ENCODE measurements around the gene KIF5A.
"Not testable (repeated sequence)": the region's sequence is repeated elsewhere in the genome, so short reads cannot be mapped to it uniquely, and the experiment has no call there.

The KIF5A gene

DNA sequence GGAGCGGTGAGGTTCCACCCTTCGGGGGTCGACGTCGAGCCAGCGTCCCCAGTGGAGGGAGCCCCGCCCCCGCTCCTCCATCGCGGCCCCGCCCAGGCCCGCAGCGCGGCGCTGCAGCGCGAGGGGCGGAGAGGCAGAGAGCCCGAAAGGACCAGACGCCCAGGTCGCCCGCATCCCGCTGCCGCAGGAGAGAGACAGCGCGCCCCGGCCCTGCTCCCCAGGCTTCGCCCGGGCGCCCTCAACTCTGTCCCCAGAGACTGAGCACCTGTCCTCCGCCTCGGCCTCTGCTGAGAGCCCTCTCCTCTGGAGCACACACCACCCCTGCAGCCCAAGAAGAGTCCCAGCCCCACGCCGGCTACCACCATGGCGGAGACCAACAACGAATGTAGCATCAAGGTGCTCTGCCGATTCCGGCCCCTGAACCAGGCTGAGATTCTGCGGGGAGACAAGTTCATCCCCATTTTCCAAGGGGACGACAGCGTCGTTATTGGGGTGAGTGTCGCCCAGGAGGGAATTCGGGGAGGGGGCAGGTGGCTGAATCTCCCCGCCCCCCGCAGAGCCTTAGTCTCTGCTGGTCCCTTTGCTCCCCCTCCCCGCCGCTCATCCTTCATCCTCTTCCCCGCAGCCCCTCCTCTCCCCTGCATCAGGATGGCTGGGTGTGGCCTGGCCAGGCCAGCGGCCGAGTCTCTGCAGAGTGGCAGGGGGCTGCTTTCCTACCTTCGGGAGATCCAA lies at the start of gene KIF5A:
Gene KIF5A (plus strand): TSS at position 136 of the 732 bp plus-strand sequence. CDS start 228 bp downstream, at position 364.
- DNase-seq: peak; percentile 41

DNA sequence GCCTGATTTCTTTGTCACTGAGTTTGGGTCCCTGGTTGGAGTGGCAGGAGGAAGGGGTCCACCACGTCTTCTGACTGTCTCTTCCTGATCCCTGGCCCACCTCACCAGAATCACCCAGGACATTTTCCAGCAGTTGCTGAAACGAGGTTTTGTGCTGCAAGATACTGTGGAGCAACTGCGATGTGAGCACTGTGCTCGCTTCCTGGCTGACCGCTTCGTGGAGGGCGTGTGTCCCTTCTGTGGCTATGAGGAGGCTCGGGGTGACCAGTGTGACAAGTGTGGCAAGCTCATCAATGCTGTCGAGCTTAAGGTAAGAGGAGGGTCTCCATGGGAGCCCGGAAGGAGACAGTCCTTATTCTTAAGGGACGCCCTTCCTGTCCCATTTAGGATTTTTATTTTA lies 49.6 kb upstream of the KIF5A start:
- no peak for DNase-seq

DNA sequence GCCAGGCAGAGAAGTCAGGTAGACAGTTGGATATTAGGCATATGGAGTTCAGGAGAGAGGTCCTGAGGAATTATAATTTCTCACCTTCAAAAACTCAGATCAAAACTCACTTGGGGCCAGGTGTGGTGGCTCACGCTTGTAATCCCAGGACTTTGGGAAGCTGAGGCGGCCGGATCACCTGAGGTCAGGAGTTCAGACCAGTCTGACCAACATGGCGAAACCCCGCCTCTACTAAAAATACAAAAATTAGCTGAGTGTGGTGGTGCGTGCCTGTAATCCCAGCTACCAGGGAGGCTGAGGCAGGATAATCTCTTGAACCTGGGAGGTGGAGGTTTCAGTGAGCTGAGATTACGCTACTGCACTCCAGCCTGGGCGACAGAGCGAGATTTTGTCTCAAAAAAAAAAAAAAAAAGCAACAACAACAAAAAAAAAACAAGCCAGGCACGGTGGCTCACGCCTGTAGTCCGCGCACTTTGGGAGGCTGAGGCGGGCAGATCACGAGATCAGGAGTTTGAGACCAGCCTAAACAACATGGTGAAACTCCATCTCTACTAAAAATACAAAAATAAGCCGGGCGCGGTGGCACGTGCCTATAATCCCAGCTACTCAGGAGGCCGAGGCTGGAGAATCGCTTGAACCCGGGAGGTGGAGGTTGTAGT lies 47.4 kb upstream of the KIF5A start:
- DNase-seq: not testable (repeated sequence)

DNA sequence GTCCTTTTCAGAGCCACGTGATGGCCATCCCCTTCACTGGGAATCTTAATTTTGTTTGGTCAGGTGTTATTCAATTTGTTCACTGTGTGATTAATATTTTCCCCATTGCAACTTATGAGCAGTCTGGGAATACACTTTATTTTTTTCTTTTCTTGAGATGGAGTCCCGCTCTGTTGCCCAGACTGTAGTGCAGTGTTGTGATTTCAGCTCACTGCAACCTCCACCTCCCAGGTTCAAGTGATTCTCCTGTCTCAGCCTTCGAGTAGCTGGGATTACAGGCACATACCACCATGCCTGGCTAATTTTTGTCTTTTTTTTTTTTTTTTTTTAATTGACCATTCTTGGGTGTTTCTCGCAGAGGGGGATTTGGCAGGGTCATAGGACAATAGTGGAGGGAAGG lies 43.3 kb upstream of the KIF5A start:
- not testable (repeated sequence) for DNase-seq

DNA sequence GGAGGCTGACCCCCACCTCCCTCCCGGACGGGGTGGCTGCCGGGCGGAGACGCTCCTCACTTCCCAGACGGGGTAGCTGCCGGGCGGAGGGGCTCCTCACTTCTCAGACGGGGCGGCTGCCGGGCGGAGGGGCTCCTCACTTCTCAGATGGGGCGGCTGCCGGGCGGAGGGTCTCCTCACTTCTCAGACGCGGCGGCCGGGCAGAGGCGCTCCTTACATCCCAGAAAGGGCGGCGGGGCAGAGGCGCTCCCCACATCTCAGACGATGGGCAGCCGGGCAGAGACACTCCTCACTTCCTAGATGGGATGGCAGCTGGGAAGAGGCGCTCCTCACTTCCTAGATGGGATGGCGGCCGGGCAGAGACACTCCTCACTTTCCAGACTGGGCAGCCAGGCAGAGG lies 42.0 kb upstream of the KIF5A start:
- DNase-seq: not testable (repeated sequence)

DNA sequence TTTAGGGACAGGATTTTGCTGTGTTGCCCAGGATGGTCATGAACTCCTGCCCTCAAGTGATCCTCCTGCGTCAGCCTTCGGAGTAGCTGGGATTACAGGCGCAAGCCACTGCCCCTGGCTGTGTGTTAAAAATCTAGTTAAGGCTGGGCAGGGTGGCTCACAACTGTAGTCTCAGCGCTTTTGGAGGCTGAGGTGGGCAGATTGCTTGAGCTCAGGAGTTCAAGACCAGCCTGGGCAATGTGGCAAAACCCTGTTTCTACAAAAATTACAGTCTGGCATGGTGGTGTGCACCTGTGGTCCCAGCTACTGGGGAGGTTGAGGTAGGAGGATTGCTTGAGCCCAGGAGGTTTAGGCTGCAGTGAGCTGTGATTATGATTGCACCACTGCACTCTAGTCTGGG lies 38.7 kb upstream of the KIF5A start:
- no peak for DNase-seq

DNA sequence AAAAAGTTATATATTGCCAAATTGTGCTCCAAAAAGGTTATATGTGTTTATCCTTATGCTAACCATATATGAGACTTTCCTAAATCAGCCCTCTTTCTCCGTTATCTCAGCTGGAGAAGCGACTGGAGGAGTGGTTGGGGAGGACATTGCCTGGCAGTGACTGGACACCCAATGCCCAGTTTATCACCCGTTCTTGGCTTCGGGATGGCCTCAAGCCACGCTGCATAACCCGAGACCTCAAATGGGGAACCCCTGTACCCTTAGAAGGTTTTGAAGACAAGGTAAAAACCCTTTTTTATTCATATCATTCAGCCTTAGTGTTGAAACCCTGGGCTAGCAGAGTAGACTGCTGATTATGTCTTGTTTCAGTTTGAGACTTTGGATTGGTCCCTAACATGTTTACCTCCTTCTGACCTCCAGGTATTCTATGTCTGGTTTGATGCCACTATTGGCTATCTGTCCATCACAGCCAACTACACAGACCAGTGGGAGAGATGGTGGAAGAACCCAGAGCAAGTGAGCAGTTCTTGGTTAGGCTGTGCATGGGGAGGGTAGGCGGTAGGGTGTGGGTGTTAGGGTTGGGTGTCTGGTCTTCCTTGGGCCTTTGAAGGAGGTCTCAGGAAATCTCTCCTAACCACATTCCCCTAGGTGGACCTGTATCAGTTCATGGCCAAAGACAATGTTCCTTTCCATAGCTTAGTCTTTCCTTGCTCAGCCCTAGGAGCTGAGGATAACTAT lies 38.1 kb upstream of the KIF5A start:
- no peak for DNase-seq

DNA sequence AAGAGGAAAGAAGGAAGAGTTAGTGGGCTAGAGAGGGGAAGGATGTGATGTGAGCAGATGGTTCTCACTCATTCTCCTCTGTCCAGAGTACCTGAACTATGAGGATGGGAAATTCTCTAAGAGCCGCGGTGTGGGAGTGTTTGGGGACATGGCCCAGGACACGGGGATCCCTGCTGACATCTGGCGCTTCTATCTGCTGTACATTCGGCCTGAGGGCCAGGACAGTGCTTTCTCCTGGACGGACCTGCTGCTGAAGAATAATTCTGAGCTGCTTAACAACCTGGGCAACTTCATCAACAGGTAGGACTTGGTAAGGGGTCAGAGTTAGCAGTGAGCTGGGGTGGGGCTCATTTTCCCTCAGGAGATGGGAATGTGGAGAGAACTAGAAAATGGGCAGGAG lies 37.2 kb upstream of the KIF5A start:
- no peak for DNase-seq

DNA sequence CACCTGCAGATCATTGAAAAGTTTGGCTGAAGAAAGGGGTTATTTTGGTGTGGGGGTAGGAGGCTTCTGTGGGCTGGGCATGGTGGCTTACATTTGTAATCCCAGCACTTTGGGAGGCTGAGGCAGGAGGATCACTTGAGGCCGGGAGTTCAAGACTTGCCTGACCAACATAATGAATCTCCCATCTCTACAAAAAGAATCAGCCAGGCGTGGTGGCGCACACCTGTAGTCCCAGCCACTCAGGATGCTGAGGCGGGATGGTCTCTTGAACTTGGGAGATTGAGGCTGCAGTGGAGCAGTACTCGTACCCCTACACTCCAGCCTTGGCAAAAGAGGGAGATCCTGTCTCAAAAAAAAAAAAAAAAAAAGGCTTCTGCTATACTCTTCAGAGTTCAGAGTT lies 36.6 kb upstream of the KIF5A start:
- no peak for DNase-seq

DNA sequence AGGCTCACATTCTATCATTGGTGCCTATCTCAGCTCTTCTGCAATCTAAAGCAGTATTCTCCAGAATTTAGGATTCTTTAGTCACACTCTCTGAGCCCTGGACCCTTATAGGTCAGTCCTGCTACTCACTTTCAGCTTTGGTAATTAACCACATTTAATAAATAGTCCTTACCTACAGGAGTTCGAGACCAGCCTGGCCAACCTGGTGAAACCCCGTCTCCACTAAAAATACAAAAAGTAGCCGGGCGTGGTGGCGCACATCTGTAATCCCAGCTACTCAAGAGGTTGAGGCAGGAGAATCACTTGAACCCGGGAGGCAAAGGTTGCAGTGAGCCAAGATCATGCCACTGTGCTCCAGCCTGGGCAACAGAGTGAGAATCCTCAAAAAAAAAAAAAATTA lies 36.2 kb upstream of the KIF5A start:
- DNase-seq: not testable (repeated sequence)

DNA sequence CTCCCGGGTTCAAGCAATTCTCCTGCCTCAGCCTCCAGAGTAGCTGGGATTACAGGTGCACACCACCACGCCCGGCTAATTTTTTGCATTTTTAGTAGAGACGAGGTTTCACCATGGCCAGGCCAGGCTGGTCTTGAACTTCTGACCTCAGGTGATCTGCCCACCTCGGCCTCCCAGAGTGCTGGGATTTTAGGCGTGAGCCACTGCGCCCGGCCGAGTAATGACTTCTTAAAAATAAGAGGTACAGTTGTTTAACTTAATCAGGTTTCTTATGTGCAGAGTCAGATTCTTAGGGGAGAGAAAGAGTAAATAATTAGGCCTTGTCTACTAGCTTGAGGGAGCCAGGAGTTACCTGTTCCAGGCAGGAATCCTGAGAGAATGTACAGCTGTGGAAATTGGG lies 35.6 kb upstream of the KIF5A start:
- DNase-seq: not testable (repeated sequence)

DNA sequence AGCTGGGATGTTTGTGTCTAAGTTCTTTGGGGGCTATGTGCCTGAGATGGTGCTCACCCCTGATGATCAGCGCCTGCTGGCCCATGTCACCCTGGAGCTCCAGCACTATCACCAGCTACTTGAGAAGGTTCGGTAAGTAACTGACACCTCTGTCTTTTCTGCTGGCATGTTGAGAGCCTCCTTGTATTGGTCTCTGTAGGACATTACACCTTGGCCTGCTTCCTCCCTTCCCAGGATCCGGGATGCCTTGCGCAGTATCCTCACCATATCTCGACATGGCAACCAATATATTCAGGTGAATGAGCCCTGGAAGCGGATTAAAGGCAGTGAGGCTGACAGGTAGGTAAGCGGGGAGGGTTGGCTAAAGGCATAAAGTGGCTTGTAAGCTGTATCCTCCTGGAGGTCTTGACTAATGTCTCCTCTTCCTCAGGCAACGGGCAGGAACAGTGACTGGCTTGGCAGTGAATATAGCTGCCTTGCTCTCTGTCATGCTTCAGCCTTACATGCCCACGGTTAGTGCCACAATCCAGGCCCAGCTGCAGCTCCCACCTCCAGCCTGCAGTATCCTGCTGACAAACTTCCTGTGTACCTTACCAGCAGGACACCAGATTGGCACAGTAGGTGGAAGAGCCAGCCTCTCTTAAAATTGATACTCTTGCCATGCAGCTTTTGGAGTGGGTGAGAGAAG lies 35.0 kb upstream of the KIF5A start:
- no peak for DNase-seq

DNA sequence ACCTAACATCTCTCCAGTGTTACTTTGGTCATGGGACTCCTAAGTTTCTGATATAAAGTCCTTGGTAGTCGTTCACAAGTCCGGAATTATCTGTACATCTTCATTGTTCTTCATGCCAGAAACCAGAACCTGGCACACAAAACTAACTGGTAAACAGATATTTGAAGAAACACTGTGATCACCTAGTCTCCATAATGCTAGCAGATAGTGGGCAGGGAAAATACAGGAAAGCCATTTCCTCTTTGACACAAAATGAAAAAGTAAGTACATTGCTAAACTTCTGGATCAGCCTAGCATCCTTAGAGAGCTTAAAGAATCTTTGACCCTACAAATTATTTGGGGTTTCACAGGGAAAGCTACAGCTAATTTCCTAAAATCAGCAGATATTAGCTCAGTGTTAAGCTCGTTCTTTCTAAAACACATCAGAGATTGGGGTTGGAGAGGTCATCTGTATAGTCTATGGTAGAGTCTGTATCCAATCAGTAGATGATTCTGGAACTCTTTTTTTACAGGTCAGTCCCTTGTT lies 34.4 kb upstream of the KIF5A start:
- no peak for DNase-seq

DNA sequence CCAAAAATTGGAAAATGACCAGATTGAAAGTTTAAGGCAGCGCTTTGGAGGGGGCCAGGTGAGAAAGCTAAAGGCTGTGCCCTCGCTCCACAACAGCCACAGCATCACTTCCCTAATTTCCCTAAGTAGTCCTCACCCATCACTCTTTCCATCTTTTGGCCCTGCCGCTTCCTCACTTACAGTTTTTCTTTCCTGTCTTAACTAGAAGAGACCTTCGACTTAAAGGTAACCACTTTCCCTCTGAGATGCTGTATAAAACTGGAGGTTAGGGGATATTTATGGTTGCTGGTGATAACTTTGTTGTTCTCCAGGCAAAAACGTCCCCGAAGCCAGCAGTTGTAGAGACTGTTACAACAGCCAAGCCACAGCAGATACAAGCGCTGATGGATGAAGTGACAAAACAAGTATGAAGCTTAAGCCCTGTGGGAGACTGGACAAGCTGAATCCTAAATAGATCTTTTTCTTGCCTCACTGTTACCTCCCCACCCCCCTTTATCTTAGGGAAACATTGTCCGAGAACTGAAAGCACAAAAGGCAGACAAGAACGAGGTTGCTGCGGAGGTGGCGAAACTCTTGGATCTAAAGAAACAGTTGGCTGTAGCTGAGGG lies 33.8 kb upstream of the KIF5A start:
- no peak for DNase-seq

DNA sequence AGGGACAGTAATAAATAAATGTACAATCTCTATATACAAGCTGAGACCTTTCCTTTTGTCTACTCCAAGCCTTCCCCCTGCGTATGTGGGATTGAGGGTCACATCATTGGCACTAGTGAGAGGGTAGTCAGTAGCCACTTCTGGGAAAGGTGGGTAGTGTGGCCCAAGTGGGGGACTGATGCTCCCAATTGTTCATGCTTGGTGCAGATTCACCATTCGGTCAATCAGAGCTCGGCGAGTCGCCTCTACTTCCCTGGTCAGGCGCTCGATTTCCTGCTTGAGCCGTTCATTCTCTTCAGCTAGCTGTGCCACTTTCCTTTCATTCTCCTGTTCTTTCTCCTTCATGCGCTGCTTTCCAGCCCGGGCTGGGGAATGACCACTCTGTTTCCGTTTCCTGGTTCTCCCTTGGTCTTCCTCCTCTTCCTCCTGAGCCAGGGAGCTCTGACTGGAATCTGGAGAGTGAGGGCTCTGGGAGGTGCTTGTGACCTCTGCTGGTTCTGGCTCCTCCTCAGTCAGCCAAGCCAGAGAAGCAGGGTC lies 33.2 kb upstream of the KIF5A start:
- no peak for DNase-seq

DNA sequence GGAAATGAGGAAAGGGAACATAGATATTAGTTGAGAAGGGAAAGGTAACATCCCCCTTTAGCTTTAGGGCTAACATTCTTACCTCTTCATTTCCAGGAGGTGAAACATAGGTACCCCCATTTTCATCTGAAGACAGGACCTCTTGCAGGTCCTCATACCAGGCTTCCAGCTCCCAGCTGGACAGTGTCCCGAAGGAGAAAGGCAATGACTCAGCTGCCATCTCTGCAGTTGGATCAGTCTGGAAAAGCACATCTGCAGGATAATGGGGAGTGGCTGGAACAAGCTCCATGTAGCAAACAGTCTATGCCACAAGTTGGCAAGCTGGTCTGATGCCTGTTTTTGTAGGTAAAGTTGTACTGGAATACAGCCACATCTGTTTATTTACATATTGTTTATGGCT lies 32.7 kb upstream of the KIF5A start:
- no peak for DNase-seq

DNA sequence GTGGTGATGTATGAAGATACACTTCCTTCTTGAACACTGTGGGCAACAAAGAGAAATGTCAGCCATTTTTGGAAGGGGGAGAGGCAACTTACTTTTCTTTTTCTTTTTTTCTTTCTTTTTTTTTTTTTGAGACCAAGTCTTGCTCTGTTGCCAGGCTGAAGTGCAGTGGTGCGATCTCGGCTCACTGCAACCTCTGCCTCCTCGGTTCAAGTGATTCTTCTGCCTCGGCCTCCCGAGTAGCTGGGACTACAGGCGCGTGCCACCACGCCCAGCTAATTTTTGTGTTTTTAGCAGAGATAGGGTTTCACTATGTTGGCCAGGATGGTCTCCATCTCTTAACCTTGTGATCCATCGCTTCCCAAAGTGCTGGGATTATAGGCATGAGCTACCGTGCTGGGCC lies 32.1 kb upstream of the KIF5A start:
- not testable (repeated sequence) for DNase-seq

DNA sequence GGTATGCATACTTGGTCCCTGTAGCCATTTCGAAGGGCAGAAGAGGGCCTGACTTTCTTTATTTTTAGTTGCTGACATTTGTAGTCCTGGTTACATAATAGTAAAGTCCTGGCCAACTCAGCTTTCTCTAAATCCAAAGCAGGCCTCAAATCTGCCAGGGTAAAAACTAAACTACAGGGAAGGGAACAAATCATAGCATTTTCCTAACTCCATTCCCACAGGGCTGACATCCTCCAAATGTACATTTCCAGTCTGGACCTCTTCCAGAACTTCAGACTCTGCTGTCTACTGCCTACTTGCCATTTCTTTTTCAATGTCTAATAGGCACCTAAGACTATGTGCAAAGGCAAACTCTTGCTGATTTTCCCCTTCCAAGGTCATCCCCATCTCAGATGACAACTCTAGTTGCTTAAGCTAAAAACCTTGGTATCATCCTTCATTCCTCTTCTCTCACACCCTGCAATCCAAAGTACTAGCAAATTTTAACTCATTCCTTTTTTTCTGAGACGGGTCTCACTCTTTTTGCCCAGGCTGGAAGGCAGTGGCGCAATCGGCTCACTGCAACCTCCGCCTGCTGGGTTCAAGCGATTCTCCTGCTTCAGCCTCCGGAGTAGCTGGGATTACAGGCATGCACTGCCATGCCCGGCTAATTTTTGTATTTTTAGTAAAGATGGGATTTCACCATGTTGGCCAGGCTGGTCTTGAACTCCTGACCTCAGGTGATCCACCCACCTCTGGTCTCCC lies 31.5 kb upstream of the KIF5A start:
- no peak for DNase-seq

DNA sequence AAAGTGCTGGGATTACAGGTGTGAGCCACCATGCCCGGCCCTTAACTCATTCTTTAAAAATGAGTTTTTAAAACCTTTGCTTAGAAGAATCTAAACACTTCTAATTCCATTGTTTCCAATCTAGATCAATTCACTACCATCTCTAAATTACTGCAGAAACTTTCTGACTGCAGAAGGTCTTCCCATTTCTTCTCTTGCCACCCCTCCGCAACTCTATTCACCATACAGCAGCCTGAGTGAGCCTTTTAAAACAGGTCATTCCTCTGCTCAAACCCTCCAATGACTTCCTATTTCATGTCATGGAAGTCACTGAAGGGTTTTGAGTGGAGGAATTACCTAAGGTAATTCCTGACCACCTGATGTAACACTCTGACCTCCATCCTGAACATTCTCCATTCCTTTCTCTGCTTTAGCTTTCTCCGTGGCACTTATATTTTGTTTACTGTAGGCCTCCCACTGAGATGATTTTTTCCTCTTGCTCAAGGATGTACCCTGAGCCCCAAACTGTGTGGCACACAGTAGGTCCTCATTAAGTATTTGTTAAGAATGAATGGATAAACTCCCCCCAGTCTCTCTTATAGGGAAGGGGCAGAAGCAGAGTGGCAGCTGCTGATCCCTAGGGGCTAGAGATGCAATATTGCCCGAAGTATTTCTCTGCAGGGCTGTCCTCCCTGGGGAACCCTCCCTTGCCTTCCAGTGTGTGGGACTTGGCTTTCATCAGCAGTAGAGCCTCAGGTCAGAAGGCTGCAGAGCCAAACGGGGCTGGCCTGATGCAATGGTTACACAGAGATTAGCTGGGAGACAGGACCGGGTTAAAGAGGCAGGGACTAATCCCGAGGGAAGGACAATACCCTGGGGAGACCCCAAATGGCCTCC lies 30.7 kb upstream of the KIF5A start:
- no peak for DNase-seq

DNA sequence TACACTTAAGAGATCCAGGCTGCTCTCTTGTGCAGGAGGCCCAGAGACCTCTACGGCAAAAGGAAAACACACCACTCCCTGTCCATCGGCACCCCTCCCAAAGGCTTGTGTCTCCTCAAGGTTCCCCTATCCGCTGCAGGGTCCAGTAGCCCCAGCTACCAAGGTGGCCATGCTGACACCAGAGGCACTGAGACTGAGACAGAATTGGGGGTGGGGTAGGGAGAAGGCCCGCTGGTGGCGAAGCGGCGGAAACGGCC lies 30.1 kb upstream of the KIF5A start:
- peak; percentile 15 for DNase-seq
